ENCODE measurements around the gene FBXL16. TPM values are rescaled to one million over a fixed set of nuclear protein-coding genes. Genes with fewer than 3 reads are reported as not detected.
A peak's percentile ranks its signal among the peaks of the same experiment; 100 is the strongest.

The FBXL16 gene
- total RNA-seq, 2 donors from 2014 or later, result 1.3 to 1.7 TPM

DNA sequence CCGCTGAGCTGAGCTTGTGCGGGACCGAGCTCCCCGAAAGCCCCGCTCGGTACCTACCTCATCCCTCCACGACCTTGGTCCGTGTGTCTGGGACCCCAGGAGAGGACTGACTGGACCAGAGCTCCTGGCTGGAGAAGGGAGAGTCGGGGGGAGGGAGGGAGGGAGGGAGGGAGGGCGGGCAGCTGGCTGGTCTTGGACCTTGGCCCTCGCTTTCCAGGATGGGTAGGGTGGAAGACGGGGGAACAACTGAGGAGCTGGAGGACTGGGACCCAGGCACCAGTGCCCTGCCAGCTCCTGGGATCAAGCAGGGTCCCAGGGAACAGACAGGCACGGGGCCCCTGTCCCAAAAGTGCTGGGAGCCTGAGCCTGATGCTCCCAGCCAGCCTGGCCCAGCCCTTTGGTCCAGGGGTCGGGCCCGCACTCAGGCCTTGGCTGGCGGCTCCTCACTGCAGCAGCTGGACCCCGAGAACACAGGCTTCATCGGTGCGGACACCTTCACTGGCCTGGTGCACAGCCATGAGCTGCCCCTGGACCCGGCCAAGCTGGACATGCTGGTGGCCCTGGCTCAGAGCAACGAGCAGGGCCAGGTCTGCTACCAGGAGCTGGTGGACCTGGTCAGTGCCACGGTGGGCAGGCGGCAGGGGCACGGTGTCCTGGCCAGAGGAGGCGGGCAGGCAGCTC is 29.6 kb downstream of the FBXL16 start:
- DNase-seq (ENCODE audit: low spot score), result no peak
- Histone ChIP-seq H3K4me1 (peaks cover 0 to 35% of the 10 kb centered on the region in 2 donors), H3K9me3 (no peaks in the 10 kb centered on the region), H3K27me3 (no peaks in the 10 kb centered on the region), H3K4me3 (peak overlapping the region; percentile 32 to 50), H3K36me3 (peaks cover 27% of the 10 kb centered on the region), H3K27ac (peak overlapping the region in 1 of 2 donors; percentile 53)
- TF ChIP-seq, protein P1, sequence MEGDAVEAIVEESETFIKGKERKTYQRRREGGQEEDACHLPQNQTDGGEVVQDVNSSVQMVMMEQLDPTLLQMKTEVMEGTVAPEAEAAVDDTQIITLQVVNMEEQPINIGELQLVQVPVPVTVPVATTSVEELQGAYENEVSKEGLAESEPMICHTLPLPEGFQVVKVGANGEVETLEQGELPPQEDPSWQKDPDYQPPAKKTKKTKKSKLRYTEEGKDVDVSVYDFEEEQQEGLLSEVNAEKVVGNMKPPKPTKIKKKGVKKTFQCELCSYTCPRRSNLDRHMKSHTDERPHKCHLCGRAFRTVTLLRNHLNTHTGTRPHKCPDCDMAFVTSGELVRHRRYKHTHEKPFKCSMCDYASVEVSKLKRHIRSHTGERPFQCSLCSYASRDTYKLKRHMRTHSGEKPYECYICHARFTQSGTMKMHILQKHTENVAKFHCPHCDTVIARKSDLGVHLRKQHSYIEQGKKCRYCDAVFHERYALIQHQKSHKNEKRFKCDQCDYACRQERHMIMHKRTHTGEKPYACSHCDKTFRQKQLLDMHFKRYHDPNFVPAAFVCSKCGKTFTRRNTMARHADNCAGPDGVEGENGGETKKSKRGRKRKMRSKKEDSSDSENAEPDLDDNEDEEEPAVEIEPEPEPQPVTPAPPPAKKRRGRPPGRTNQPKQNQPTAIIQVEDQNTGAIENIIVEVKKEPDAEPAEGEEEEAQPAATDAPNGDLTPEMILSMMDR (IDR thresholded peaks at IDR 0.05), result no peak

- no peak for DNase-seq (ENCODE audit: low spot score)
- Histone ChIP-seq H3K27me3 (no peaks in the 10 kb centered on the region), H3K4me3 (peak within 1 kb of the TSS; percentile 32 to 50), H3K36me3 (peaks cover 35% of the 10 kb centered on the region), H3K4me1 (peaks cover 0 to 31% of the 10 kb centered on the region in 2 donors), H3K9me3 (no peaks in the 10 kb centered on the region), H3K27ac (peak within 1 kb of the TSS; percentile 23 to 53)
- TF ChIP-seq, protein P1 (IDR thresholded peaks at IDR 0.05), result no peak
Observed at GRCh38 chr16:674968-675883, 30.4 kb downstream of the FBXL16 start, which contains the start of gene RHBDL1. RHBDL1 (plus strand) TSS chr16:675671; CDS start chr16:675791, 120 bp downstream.

DNA sequence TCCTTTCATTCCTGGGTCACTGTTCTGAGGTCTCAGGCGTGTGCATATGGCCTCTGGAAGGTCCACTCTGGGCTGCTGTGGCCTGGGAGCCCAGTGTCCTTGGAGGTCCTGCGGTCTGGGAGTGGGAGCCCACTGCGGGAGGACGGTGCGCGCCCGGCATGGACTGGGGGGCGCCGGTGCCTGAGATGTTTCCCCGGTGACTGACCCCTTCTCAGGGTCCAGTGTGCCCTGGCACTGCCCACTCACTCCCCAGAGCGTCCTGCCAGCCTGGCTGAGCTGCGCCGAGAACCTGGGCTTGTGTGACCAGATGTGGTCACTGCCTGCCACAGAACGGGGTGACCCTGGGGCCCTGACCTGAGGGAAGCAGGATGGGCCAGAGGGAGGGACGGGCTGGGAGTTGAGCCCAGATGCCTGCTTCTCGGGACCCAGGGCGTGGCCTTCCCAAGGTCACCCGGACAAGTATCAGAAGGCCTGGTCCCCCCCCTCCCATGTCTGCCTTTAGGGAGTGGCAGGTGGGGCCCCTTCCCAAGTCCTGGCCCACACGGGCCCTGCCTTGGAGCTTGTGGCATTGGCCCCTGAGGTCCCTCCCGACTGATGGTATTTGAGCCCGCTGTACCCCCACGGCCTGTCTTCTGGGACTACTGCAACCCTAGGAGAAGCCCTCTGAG is 31.3 kb downstream of the FBXL16 start:
- Histone ChIP-seq H3K27me3 (no peaks in the 10 kb centered on the region), H3K4me3 (no peak overlapping the region), H3K9me3 (no peaks in the 10 kb centered on the region), H3K36me3 (peaks cover 44% of the 10 kb centered on the region), H3K27ac (peak overlapping the region; percentile 23 to 47), H3K4me1 (peaks cover 0 to 31% of the 10 kb centered on the region in 2 donors)
- TF ChIP-seq, protein P1 (IDR thresholded peaks at IDR 0.05), result no peak
- no peak for DNase-seq (ENCODE audit: low spot score)

- Histone ChIP-seq H3K36me3 (peaks cover 44% of the 10 kb centered on the region), H3K27ac (no peak overlapping the region), H3K9me3 (no peaks in the 10 kb centered on the region), H3K4me1 (peaks cover 0 to 35% of the 10 kb centered on the region in 2 donors), H3K27me3 (no peaks in the 10 kb centered on the region), H3K4me3 (no peak overlapping the region)
- DNase-seq (ENCODE audit: low spot score), result no peak
- TF ChIP-seq, protein P1 (IDR thresholded peaks at IDR 0.05), result no peak
Observed at GRCh38 chr16:673399-673991, 32.1 kb downstream of the FBXL16 start.

- Histone ChIP-seq H3K4me3 (no peak overlapping the region), H3K9me3 (no peaks in the 10 kb centered on the region), H3K36me3 (peaks cover 44% of the 10 kb centered on the region), H3K27me3 (no peaks in the 10 kb centered on the region), H3K4me1 (peaks cover 0 to 39% of the 10 kb centered on the region in 2 donors), H3K27ac (no peak overlapping the region)
- TF ChIP-seq, protein P1 (IDR thresholded peaks at IDR 0.05), result no peak
- DNase-seq (ENCODE audit: low spot score), result no peak
Observed at GRCh38 chr16:672851-673250, 32.8 kb downstream of the FBXL16 start.

Data from right atrium auricular region (tissue), 2 donors.